GM12892 (cell line): Measurements from ENCODE around the gene DDR1.

Experiments used
- DNase-seq: peaks from one replicate; pipeline ENCODE4 v3.0.0; 2011; ENCODE audit not compliant: insufficient read length
- FAIRE-seq: peaks from 2 replicates; lab custom pipeline; 2011; peaks lifted over from hg19 to GRCh38; lab: Jason Lieb, UNC
- POLR2A ChIP-seq: IDR thresholded peaks from 2 replicates; pipeline ENCODE4 v1.6.1; 2011; ENCODE audit warnings: low read depth, low read length, control low read depth
- POLR2AphosphoS5 ChIP-seq: IDR thresholded peaks from 2 replicates; pipeline ENCODE4 v1.6.1; 2011; ENCODE audit warnings: low read depth, low read length, control low read depth
- TAF1 ChIP-seq: IDR thresholded peaks from 2 replicates; pipeline ENCODE4 v1.6.1; 2011; ENCODE audit warnings: low read depth, mild to moderate bottlenecking, control low read depth, low read length, borderline replicate concordance

Gene DDR1

DNA sequence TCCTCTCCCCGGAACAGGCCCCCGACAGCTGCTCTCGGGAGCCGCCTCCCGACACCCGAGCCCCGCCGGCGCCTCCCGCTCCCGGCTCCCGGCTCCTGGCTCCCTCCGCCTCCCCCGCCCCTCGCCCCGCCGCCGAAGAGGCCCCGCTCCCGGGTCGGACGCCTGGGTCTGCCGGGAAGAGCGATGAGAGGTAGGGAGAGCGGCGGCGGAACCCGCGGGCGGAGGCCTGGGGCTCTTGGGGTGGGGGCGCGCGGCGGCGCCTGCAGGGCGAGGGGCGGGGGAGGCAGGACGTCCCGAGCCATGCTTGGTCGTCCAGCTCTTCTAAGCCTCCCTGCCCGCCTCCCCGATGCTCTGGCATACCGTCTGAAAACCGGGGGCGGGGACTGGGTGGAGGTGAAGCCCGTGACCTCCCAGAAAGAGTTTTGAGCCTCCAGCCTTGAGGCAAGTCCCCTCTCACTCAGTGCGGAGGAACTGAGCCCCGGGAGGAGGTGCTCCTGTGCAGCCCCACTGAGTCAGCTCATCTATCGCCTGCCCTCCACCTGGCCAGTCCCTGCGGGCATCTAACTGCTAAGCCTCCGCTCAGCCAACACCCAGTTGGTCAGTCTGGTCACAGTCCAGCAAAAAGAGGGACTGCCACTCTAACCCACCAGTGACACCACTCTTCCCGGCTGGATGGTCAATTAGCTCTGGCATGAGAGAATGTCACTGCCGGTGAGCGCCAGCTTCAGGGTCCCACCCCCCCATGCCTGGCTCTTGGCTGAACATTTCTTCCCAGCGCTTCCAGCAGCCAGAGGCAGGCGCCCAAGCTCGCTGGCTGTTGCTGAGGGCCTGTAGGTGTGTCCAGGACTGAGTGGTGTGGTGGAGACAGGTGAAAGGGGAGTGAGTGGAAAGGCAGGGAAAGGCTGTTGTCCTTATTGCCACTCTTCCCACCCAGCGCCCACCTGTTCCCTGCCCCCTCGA lies 482 bp downstream of the DDR1 start:
- no peak for TF ChIP-seq POLR2A
- TF ChIP-seq TAF1, result no peak
- TF ChIP-seq POLR2AphosphoS5, result no peak
- DNase-seq, result peak; percentile 61
- FAIRE-seq, result no peak

DNA sequence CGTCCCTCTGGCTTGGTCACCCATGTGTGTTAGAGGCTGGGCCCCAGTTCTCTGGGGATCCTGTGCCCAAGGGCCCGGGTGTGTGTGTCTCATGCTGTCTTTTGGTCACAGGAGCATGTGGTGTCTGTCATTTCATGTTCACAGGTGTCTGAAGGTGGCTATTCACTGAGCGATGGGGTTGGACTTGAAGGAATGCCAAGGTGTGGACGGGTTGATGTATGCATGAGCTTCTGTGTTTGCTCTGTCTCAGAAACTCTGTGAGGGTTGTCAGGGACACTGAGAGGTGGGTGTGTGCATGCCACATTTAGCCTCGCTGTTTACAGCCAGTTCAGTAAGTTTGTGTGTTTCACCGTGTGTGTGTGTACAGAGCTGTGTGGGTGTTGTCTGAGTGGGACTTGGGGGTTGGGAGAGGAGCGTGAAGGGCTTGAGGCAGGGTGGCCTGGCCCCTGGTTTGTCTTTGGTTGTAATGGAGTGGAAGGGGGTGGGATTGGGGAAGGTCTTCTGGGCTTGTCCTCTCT lies 1.2 kb downstream of the DDR1 start:
- TF ChIP-seq POLR2A (no peak), POLR2AphosphoS5 (no peak), TAF1 (no peak)
- DNase-seq (no peak), FAIRE-seq (no peak)

DNA sequence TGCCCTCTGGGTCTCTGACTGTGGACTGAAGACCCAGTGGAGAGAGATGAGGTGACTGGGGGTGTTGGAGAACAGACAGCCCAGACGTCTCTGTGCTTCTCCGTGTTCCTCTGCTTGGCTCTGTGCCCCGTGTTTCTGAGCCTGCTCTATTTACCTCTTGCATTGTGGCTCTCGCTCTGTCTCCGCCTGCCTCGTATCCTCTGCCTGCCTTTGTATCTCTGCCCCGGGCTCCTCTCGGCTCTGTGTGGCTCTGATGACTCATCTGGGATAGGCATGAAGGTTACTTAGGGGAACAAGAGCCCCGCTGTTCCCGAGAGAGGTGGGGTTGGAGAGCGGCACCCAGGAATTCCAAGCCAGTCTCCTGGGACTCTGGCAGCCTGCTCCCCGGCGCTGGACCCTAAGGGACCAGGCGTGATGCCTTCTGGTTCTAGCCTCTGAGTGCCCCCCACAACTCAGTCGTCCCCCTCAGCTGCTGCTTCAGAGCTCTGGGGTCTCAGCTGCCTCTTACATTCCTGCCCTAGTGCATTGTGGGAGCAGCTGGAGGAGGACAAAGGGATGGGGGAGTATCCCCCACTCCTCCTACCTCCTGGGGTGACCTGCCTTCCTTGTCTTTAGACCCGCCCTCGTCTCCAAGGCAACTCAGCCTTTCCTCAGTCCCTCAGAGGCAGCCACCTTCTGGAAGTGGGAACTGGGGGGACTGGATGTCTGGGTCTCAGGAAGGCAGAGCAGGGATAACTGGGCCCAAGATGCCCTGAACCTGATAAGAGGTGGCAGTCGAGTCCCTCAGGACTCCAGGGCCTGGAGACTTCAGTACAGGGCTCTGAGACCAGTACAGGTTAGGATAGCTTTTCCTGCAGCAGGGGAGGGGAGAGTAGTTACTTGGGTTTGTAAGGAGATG lies 1.9 kb downstream of the DDR1 start:
- TF ChIP-seq TAF1, result no peak
- no peak for TF ChIP-seq POLR2AphosphoS5
- no peak for TF ChIP-seq POLR2A
- DNase-seq (no peak), FAIRE-seq (no peak)

DNA sequence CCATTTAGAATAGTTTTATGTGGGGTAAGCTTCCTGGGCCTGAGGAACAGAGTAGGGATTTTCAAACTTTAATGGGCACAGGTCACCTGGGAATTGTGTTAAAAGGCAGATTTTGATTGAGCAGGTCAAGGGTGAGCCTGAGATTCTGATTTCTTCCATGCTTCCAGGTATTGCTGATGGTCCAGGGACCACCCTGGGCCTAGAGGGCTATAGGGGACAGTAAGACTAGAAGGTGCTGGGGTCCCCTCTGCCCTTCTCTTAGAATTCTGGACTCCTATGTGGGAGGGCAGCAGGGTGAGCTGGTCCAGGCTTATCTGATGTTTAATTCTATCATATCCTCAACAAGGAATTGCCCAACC lies 2.6 kb downstream of the DDR1 start:
- DNase-seq (no peak), FAIRE-seq (no peak)
- no peak for TF ChIP-seq POLR2AphosphoS5
- TF ChIP-seq TAF1, result no peak
- no peak for TF ChIP-seq POLR2A

DNA sequence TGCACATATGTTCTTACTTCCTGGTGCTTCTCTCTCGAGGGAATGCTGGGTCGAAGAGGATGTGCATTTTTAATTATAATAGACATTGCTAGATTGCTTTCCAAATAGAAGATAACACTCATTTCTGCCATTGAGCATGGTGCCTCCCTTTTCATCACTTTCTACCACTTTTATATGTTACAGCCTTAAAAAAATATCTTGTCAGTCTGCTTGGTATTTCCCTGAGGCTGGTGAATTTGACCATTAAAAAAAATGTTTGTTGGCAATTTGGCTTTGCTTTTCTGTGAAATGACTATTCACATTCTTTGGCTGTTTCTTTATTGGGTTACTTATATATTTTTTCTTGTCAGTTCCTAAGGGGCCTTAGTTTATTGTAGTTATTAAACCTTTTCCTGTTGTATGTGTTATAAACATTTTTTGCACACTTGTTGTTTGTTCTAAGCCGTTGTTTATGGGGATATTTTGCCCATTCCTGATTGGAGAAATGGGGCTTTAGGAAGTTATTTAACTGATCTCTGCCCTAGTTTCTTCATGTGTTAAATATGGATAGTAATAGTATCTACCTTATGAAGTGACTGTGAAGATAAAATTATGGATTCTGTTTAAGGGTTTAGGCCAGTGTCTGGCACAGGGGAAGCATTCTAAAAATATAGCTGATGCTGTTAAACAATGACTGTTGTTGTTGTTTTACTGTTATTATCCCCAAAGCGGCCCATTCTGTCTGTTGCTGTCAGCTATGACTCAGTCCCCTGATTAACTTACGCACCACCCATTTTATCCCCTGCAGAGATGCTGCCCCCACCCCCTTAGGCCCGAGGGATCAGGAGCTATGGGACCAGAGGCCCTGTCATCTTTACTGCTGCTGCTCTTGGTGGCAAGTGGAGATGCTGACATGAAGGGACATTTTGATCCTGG lies 3.8 kb downstream of the DDR1 start:
- DNase-seq (no peak), FAIRE-seq (no peak)
- TF ChIP-seq POLR2A (no peak), TAF1 (no peak), POLR2AphosphoS5 (no peak)

DNA sequence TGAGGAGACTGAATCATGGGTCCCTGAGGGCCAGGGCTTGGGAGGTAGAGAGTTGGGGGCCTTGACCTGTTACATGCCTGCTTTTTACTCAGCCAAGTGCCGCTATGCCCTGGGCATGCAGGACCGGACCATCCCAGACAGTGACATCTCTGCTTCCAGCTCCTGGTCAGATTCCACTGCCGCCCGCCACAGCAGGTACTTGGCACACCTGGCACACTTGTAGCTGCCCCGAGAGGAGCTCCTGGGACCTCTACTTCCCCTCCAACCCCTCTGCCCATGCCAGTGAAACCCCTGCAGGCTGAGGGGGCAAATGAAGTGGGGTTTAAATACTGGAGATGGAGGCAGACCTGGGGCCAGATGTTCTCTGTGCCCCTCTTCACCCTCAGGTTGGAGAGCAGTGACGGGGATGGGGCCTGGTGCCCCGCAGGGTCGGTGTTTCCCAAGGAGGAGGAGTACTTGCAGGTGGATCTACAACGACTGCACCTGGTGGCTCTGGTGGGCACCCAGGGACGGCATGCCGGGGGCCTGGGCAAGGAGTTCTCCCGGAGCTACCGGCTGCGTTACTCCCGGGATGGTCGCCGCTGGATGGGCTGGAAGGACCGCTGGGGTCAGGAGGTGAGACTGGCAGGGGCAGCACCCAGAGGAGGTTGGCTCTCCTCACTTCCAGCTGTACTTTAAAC lies 4.6 kb downstream of the DDR1 start:
- no peak for TF ChIP-seq POLR2A
- TF ChIP-seq POLR2AphosphoS5, result no peak
- no peak for TF ChIP-seq TAF1
- FAIRE-seq (no peak), DNase-seq (no peak)

DNA sequence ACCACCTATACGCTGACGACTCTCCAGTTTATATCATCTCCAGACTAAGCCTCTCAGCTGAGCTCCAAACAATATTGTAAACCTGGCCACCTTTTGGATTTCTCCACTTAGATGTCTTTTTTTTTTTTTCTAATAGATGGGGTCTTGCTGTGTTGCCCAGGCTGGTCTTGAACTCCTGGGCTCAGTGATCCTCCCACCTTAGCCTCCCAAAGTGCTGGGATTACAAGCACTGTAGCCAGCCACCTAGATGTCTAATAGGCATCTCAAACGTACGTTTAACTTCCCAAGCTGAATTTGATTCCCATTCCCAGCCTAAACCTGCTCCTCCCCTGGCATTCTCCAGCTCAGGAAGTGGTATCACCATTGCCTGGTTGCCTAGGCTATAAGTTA lies 5.2 kb downstream of the DDR1 start:
- FAIRE-seq, result no peak
- TF ChIP-seq POLR2AphosphoS5, result no peak
- no peak for TF ChIP-seq POLR2A
- no peak for TF ChIP-seq TAF1

DNA sequence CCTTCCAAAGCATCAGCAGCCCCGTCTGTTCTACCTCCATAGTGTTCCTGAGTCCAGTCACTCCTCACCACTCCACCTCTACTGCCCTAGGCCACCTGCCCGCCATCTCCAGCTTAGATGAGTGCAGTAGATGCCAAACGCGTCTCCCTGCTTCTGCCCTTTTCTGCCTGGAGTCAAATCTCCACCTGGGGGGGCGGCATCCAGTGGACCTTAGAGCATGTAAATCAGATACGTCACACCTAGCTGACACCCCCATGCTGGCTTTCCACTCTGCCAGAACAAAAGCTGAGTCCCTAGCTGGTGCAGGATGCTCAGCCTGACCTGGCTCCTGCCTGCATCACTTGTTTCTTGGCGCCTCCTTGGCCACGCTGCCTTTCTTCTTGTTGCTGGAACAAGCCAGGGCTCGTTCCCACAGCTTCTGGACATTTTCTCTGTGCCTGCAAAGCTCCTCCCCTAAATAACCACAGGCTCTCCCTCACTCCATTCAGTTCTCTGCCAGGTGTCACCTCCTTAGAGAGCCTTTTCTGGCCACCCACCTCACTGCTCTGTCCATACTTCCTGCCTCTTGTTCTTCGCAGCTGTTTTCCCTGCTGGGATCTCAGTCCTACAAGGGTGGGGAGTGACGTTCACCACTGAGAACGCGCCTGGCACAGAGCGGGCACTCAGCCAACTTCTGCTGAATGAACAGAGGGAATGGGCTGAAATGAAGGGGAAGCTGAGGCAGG lies 5.8 kb downstream of the DDR1 start:
- no peak for DNase-seq
- TF ChIP-seq POLR2A (no peak), TAF1 (no peak), POLR2AphosphoS5 (no peak)
- no peak for FAIRE-seq

More for the DNA sequence above, 5.2 kb downstream of the DDR1 start:
- no peak for DNase-seq

DNA sequence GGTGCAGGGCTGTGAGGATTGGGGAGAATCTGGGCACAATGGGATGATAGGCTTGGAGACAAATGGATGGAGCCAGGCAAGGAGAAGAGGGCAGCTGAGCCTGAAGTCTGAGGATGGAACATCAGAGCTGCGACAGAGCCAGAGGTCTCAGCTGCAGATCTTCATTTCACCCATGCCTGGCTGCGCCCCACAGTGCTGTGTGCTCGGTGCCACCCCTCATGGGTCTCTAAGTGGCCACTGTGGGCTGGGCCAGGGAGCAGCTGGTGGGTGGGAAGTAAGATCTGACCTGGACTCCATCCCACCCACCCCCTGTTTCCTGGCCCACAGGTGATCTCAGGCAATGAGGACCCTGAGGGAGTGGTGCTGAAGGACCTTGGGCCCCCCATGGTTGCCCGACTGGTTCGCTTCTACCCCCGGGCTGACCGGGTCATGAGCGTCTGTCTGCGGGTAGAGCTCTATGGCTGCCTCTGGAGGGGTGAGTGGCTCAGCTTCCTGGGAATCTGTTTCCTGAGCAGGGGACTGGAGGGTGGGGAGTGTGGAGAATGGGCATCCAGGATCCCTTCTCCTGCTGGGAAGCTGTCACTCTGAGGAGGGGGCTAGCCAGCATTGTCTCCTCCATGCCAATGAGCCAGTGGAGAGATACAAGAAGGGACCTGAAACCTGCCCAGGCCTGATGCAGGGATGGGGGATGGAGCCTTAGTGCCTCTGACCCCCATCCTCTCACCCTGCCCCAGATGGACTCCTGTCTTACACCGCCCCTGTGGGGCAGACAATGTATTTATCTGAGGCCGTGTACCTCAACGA lies 6.5 kb downstream of the DDR1 start:
- TF ChIP-seq POLR2A (no peak), TAF1 (no peak), POLR2AphosphoS5 (no peak)
- DNase-seq (no peak), FAIRE-seq (no peak)
